SHP77 treated with DMSO at 0.1 percent for 48 hours (cell line): ENCODE measurements around the gene STX18.

Experiments used
- DNase-seq: peaks from one replicate; lab custom pipeline; 2025; lab: John Stamatoyannopoulos, UW

STX18 gene

DNA sequence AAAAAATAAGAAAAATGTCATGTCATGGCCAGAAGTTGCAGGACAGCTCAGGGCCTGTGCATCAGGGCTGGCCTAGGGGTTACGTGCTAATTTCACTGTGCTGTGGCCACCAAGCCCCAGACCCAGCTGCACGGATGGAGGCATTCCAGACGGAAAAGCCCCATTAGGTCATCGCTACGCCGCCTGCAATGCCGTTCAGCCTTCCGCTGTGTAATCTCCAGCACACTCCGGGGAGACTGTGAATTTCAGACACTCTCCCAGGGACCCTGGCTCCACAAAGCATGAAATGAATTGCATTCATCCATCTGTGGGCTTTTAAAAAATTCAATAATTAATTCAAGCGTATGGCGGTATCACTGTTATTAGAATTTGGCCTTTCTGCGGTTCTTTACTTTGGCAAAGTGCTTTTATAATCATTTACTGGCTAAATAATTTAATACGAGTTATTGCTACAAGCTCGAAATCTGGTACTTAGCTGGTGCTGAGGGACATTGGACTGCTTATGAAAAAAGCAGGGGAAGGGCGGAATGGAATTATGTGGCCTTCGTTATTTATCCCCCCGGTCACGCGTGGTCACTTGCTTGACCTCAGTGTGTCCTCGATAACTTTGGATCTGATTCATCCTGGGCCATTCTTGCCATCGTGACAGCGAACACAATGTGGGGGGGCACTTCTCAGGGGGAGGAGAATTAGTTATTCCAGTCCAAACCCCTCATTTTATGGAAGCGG lies 164.0 kb downstream of the STX18 start:
- no peak for DNase-seq

DNA sequence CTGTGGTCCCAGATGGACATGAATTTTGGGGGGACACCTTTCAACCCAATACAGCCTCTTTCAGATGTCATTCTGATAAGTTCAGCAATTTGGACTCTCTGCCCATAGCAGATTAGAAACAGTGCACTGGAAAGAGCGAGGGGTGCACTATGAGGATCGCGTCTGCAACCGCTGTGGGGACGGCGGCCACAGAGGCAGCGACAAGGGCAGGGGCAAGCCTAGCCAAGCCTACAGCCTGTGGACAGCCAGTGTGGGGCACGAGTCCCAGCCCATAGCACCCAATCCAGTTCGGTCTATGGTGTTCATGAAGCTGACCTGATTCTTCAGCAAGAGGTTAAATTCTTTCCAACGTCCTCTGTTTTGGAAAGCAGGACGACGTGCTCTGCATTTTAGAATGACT lies 164.7 kb downstream of the STX18 start:
- DNase-seq, result no peak

DNA sequence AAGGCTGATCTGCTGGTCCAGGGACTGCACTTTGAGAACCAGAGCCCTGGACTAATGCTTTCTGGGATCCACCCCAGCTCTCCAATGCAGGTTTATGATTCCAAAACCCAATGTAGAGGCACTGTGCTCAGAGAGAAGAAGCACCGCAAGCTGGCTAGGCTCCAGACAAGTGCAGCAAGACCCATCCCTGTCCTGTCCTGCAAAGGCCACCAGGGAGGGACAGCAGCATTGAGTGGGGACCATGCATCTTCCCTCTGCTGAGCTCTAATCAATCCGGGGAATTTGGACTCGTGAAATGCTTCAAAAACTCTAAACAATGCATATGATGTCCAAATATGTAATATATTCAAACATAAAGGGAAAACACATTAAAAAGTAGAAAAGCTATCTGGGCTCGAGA lies 165.8 kb downstream of the STX18 start:
- DNase-seq, result no peak

DNA sequence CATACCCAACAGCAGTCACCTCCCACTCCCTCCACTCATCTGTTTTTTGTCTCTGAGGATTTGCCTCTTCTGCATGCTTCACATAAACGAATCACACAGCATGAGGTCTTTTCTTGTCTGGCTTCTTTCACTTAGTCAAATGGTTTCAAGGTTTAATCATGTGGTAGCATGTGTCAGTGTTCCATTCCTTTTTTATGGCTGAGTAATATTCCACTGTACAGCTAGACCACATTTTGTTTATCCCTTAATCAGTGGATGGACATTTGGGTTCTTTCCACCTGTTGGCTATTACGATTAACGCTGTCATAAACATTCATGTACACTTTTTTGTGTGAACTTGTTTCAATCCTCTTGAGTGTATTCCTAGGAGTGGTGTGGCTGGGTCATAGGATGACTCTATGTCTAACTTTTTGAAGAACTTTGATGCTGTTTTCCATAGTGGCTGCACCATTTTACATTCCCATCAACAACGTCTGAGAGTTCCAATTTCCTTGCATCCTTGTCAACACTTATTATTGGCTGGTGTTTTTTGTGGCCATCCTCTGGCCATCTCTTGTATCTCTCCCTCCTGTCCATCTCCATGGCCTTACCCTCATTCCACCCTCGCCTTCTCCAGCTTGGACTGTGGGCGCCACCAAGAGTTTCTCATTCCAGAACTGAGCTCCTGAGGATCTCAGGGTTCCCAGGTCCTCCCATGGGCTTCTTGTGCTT lies 167.3 kb downstream of the STX18 start:
- DNase-seq, result no peak
